ENCODE data around the gene DPY19L1.
"Not testable (repeated sequence)": the region's sequence is repeated elsewhere in the genome, so short reads cannot be mapped to it uniquely, and the experiment has no call there.

The DPY19L1 gene

DNA sequence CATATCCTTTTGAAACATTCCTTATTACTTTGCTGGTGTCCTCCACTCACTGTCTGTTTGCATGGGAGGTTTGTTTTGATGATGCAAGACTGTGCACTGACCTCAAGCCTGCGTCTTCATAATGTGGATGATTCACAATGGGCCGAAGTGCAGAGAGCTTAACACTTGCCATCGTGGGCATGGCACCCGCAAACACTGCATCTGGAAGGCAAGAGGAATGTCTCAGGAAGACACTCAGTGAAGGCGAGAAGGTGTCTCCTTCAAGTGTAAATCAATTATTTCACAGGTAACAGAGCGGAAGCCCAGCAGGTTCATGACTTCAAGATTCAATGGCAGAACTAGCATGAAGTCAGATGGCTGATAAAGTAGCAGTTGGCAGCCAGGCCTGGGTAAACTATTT lies 98.1 kb downstream of the DPY19L1 start:
- no peak for TF ChIP-seq POU2F2 (IDR thresholded peaks at IDR 0.05; ENCODE audit: low read depth, low read length)
- no peak for TF ChIP-seq TAF1 (IDR thresholded peaks at IDR 0.05; ENCODE audit: low read depth, low read length)
- TF ChIP-seq POLR2A (IDR thresholded peaks at IDR 0.05; ENCODE audit: low read depth, low read length), result no peak
- no peak for TF ChIP-seq POLR2AphosphoS5 (IDR thresholded peaks at IDR 0.05; ENCODE audit: low read depth, low read length)
- TF ChIP-seq PAX5 (IDR thresholded peaks at IDR 0.05; ENCODE audit: insufficient read depth, low read length, severe bottlenecking), result no peak
- DNase-seq (ENCODE audit: insufficient read length, low spot score) (no peak), FAIRE-seq (no peak)

DNA sequence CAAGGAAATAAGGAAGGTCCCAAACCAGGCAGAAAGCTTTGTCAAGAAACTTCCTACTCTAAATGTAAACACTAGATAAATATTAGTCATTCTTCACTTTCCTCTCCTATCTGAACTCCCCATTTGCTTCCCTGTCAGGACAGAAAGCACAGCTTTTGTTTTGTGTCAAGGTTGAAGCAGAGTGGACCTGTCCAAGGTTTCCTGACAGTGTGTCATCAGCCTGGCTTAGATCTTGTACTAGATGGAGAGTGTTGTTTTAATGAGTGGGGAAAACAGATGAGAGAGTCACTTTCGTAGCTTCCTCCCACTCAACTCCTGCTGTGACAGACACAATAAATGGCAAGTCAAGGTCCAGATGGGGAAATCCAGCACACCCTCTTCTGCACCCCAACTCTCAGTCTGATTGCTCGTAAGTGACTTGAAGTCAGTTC lies 101.5 kb downstream of the DPY19L1 start:
- not testable (repeated sequence) for DNase-seq (ENCODE audit: insufficient read length, low spot score)
- peak; percentile 83 for FAIRE-seq

- DNase-seq (ENCODE audit: insufficient read length, low spot score), result no peak
- FAIRE-seq, result no peak
- TF ChIP-seq SPI1 (IDR thresholded peaks at IDR 0.05; ENCODE audit: low read depth, low read length), result no peak
- TF ChIP-seq POU2F2 (IDR thresholded peaks at IDR 0.05; ENCODE audit: low read depth, low read length), result no peak
- TF ChIP-seq PAX5 (IDR thresholded peaks at IDR 0.05; ENCODE audit: insufficient read depth, low read length, severe bottlenecking), result no peak
- TF ChIP-seq POLR2A (IDR thresholded peaks at IDR 0.05; ENCODE audit: low read depth, low read length), result no peak
- no peak for TF ChIP-seq POLR2AphosphoS5 (IDR thresholded peaks at IDR 0.05; ENCODE audit: low read depth, low read length)
- no peak for TF ChIP-seq TAF1 (IDR thresholded peaks at IDR 0.05; ENCODE audit: low read depth, low read length)
Observed at GRCh38 chr7:34931739-34932138, 105.5 kb downstream of the DPY19L1 start.

GRCh38 chr7:34929783-34930182 lies 107.5 kb downstream of the DPY19L1 start:
- FAIRE-seq; DNase-seq (ENCODE audit: insufficient read length, low spot score): not testable (repeated sequence)

GRCh38 chr7:34928560-34928959 lies 108.7 kb downstream of the DPY19L1 start:
- FAIRE-seq, result peak; percentile 62
- TF ChIP-seq POU2F2 (IDR thresholded peaks at IDR 0.05; ENCODE audit: low read depth, low read length) (no peak), SPI1 (IDR thresholded peaks at IDR 0.05; ENCODE audit: low read depth, low read length) (no peak), PAX5 (IDR thresholded peaks at IDR 0.05; ENCODE audit: insufficient read depth, low read length, severe bottlenecking) (no peak), TAF1 (IDR thresholded peaks at IDR 0.05; ENCODE audit: low read depth, low read length) (no peak), POLR2AphosphoS5 (IDR thresholded peaks at IDR 0.05; ENCODE audit: low read depth, low read length) (no peak), POLR2A (IDR thresholded peaks at IDR 0.05; ENCODE audit: low read depth, low read length) (no peak)
- no peak for DNase-seq (ENCODE audit: insufficient read length, low spot score)

DNA sequence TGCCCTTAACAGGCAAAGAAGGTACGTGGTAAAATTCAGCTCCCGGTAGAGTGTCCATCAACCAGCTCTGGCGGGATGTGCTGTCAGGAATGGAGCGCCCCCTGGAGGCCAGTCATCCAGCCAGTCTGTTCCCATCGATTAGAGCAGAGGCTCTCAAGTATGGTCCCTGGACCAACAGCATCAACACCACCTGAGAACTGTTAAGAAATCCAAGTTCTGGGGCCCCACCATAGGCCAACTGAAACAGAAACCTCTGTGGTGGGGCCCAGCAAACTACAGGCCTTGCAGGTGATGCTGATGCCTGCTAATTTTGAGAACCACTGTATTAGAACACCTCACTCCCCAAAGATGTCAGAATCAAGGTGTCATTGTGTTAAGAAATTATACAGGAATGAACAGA lies 109.2 kb downstream of the DPY19L1 start:
- TF ChIP-seq POU2F2 (IDR thresholded peaks at IDR 0.05; ENCODE audit: low read depth, low read length), result no peak
- TF ChIP-seq POLR2AphosphoS5 (IDR thresholded peaks at IDR 0.05; ENCODE audit: low read depth, low read length), result no peak
- no peak for TF ChIP-seq SPI1 (IDR thresholded peaks at IDR 0.05; ENCODE audit: low read depth, low read length)
- TF ChIP-seq POLR2A (IDR thresholded peaks at IDR 0.05; ENCODE audit: low read depth, low read length), result no peak
- TF ChIP-seq PAX5 (IDR thresholded peaks at IDR 0.05; ENCODE audit: insufficient read depth, low read length, severe bottlenecking), result no peak
- no peak for TF ChIP-seq TAF1 (IDR thresholded peaks at IDR 0.05; ENCODE audit: low read depth, low read length)
- DNase-seq (ENCODE audit: insufficient read length, low spot score) (no peak), FAIRE-seq (peak; percentile 56)

GRCh38 chr7:34920470-34920869 lies 116.8 kb downstream of the DPY19L1 start:
- not testable (repeated sequence) for DNase-seq (ENCODE audit: insufficient read length, low spot score); FAIRE-seq

DNA sequence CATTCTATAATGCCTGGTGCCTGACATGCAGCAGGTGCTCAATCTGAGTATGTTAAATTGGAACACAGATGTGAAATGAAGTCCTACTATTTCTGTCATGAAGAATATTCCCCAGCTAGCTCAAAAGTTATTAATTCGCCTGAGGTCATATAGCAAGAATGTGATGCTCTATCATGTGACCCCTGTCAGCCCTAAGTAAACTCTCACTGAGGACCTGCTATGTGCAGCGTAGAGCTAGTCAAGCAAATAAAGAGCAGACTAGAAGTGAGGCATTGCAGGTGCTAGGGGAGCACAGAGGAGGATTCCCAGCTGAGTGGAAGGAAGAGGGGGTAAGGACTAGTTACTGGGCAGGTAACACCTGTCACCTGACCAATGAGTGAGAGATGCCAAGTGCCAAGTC lies 118.2 kb downstream of the DPY19L1 start:
- not testable (repeated sequence) for DNase-seq (ENCODE audit: insufficient read length, low spot score); FAIRE-seq

DNA sequence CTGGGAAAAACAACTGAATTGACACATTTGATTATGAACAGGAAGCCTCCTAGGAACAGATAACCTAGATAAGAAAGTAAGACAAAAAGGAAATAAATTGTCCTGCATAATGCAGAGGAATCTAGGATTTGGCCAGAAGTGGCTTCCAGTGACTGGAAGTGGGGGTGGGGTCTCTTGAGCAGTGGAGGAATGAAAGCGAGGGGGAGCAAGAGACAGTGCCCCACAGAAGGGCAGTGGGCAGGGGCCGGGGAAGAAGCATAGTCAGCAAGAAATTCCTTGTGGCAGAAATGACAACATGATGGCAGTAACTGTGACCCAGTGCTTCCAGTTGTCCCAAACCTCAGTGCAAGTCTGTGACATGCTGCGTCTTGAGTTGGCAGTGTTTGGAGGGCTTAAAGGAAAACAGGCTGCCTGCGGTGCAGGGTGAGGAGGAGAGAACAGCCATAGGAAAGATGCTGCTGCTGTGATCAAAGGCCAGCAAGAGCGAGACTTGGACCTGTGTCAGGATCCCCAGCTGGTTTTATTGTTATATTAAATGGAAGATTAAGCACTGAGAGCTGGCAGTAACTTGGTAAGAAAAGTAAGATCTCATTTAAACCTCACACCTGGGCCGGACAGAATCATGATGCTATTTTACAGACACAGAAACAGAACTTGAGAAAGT lies 119.0 kb downstream of the DPY19L1 start:
- not testable (repeated sequence) for DNase-seq (ENCODE audit: insufficient read length, low spot score); FAIRE-seq

- not testable (repeated sequence) for DNase-seq (ENCODE audit: insufficient read length, low spot score); FAIRE-seq
Observed at GRCh38 chr7:34917515-34917914, 119.8 kb downstream of the DPY19L1 start.

DNA sequence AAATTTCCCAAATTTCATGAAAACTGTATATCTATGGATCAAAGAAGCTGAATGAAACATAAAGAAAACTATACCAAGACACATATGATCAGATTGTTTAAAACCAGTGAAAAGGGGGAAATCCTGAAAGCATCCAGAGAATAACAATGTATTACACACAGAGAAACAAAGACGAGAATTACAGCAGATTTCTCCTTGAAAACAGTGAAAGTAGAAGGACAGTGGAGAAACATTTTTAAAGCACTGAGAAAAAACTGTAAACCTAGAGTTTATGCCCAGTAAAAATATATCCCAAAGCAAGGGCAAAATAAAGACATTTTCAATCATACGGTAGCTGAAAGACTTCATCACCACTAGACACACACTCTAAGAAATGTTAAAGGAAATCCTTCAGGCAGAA lies 121.0 kb downstream of the DPY19L1 start:
- TF ChIP-seq POU2F2 (IDR thresholded peaks at IDR 0.05; ENCODE audit: low read depth, low read length), result no peak
- no peak for TF ChIP-seq SPI1 (IDR thresholded peaks at IDR 0.05; ENCODE audit: low read depth, low read length)
- TF ChIP-seq PAX5 (IDR thresholded peaks at IDR 0.05; ENCODE audit: insufficient read depth, low read length, severe bottlenecking), result no peak
- TF ChIP-seq POLR2A (IDR thresholded peaks at IDR 0.05; ENCODE audit: low read depth, low read length), result no peak
- TF ChIP-seq POLR2AphosphoS5 (IDR thresholded peaks at IDR 0.05; ENCODE audit: low read depth, low read length), result no peak
- no peak for TF ChIP-seq TAF1 (IDR thresholded peaks at IDR 0.05; ENCODE audit: low read depth, low read length)
- FAIRE-seq (no peak), DNase-seq (ENCODE audit: insufficient read length, low spot score) (no peak)

DNA sequence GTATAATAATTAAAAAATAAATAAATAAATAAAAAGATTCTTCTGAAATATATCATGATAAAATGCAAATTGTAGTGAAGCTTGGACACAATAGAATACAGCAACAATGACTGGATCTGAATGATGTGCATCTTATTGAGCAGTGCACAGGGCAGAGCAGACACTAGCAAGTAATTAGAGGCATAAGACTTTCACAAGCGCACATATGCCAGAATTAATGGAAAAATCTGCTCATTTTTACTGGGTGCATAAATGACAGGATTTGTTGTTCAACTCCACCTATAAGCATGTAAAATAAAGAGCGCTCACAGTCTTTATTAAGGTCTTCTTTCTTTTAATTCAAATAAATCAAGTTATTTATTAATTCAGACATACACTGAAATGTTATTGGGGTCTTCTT lies 125.0 kb downstream of the DPY19L1 start:
- FAIRE-seq, result no peak

DNA sequence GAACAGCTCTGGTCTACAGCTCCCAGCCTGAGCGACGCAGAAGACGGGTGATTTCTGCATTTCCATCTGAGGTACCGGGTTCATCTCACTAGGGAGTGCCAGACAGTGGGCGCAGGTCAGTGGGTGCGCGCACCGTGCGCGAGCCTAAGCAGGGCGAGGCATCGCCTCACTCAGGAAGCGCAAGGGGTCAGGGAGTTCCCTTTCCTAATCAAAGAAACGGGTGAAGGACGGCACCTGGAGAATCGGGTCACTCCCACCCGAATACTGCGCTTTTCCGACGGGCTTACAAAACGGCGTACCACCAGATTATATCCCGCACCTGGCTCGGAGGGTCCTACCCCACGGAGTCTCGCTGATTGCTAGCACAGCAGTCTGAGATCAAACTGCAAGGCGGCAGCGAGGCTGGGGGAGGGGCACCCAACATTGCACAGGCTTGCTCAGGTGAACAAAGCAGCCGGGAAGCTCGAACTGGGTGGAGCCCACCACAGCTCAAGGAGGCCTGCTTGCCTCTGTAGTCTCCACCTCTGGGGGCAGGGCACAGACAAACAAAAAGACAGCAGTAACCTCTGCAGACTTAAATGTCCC lies 130.9 kb downstream of the DPY19L1 start:
- DNase-seq (ENCODE audit: insufficient read length, low spot score); FAIRE-seq: not testable (repeated sequence)

More for the DNA sequence above, 125.0 kb downstream of the DPY19L1 start:
- no peak for TF ChIP-seq POU2F2 (IDR thresholded peaks at IDR 0.05; ENCODE audit: low read depth, low read length)
- no peak for TF ChIP-seq PAX5 (IDR thresholded peaks at IDR 0.05; ENCODE audit: insufficient read depth, low read length, severe bottlenecking)
- TF ChIP-seq TAF1 (IDR thresholded peaks at IDR 0.05; ENCODE audit: low read depth, low read length), result no peak
- no peak for TF ChIP-seq SPI1 (IDR thresholded peaks at IDR 0.05; ENCODE audit: low read depth, low read length)
- TF ChIP-seq POLR2AphosphoS5 (IDR thresholded peaks at IDR 0.05; ENCODE audit: low read depth, low read length), result no peak
- TF ChIP-seq POLR2A (IDR thresholded peaks at IDR 0.05; ENCODE audit: low read depth, low read length), result no peak
- no peak for DNase-seq (ENCODE audit: insufficient read length, low spot score)

All from GM12891 (cell line).